Stimulated activated naive CD8-positive, alpha-beta T cell treated with anti-CD3 and anti-CD28 coated beads, Interleukin-15, Interleukin-2, amounts not matched to agents 100 ng/mL and 50 ng/mL, for 24 hours (primary cell): ENCODE results near the gene SLC1A1.

Source experiments
- H3K27ac Mint-ChIP-seq: one replicate; pipeline ENCODE4 v1.8.0; 2021; ENCODE audit warnings: mild to moderate bottlenecking, mixed read lengths
- H3K27me3 Mint-ChIP-seq: one replicate; pipeline ENCODE4 v1.8.0; 2021; ENCODE audit warnings: mixed read lengths
- H3K36me3 Mint-ChIP-seq: one replicate; pipeline ENCODE4 v1.8.0; 2021; ENCODE audit warnings: low read depth, mixed read lengths
- H3K4me1 Mint-ChIP-seq: one replicate; pipeline ENCODE4 v1.8.0; 2021; ENCODE audit warnings: low read depth, mixed read lengths
- H3K4me3 Mint-ChIP-seq: one replicate; pipeline ENCODE4 v1.8.0; 2021; ENCODE audit warnings: mild to moderate bottlenecking, mixed read lengths
- H3K9me3 Mint-ChIP-seq: one replicate; pipeline ENCODE4 v1.8.0; 2021; ENCODE audit warnings: mixed read lengths

The SLC1A1 gene

GRCh38 chr9:4573176-4573575 lies 82.9 kb downstream of the SLC1A1 start:
- H3K27ac Mint-ChIP-seq: no peak overlapping the region
- peaks cover 33% of the 10 kb centered on the region for H3K4me1 Mint-ChIP-seq
- H3K4me3 Mint-ChIP-seq: no peak overlapping the region
- H3K27me3 Mint-ChIP-seq: no peaks in the 10 kb centered on the region
- no peaks in the 10 kb centered on the region for H3K9me3 Mint-ChIP-seq
- H3K36me3 Mint-ChIP-seq: no peaks in the 10 kb centered on the region

GRCh38 chr9:4573634-4574389 lies 83.5 kb downstream of the SLC1A1 start:
- Mint-ChIP-seq H3K27me3 (no peaks in the 10 kb centered on the region), H3K4me3 (no peak overlapping the region), H3K9me3 (no peaks in the 10 kb centered on the region), H3K27ac (no peak overlapping the region), H3K4me1 (peaks cover 33% of the 10 kb centered on the region), H3K36me3 (no peaks in the 10 kb centered on the region)

- Mint-ChIP-seq H3K27me3 (no peaks in the 10 kb centered on the region), H3K27ac (no peak overlapping the region), H3K36me3 (no peaks in the 10 kb centered on the region), H3K4me3 (no peak overlapping the region), H3K9me3 (no peaks in the 10 kb centered on the region), H3K4me1 (peaks cover 33% of the 10 kb centered on the region)
These were observed 84.5 kb downstream of the SLC1A1 start for GRCh38 chr9:4574657-4575243.

GRCh38 chr9:4575997-4576396 lies 85.7 kb downstream of the SLC1A1 start:
- Mint-ChIP-seq H3K4me3 (no peak overlapping the region), H3K9me3 (no peaks in the 10 kb centered on the region), H3K27me3 (no peaks in the 10 kb centered on the region), H3K27ac (no peak overlapping the region), H3K4me1 (peaks cover 33% of the 10 kb centered on the region), H3K36me3 (no peaks in the 10 kb centered on the region)

GRCh38 chr9:4576448-4576847 lies 86.2 kb downstream of the SLC1A1 start:
- Mint-ChIP-seq H3K4me3 (no peak overlapping the region), H3K27me3 (no peaks in the 10 kb centered on the region), H3K27ac (no peak overlapping the region), H3K36me3 (no peaks in the 10 kb centered on the region), H3K9me3 (no peaks in the 10 kb centered on the region), H3K4me1 (peaks cover 33% of the 10 kb centered on the region)

DNA sequence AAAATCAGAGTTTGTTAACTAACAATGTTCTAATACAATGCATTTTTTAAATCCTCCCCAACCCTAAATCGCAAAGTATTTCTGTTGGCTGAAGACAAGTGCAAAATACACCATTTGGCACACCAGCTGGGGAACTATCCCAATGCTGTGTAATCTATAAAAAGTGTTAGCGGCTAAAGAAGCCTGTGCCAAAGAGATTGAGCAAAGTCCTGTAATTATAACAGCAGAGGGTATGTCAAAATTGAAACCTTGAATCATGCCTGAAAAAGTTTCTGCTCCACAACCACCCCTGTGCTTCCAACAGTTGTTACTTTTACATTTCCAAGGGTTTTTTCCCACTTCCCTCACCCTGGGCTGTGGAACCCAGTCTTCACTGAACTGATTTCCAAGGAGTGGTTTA lies 88.7 kb downstream of the SLC1A1 start:
- H3K27ac Mint-ChIP-seq: no peak overlapping the region
- H3K36me3 Mint-ChIP-seq: no peaks in the 10 kb centered on the region
- H3K4me3 Mint-ChIP-seq: no peak overlapping the region
- peaks cover 13% of the 10 kb centered on the region for H3K4me1 Mint-ChIP-seq
- no peaks in the 10 kb centered on the region for H3K9me3 Mint-ChIP-seq
- no peaks in the 10 kb centered on the region for H3K27me3 Mint-ChIP-seq

DNA sequence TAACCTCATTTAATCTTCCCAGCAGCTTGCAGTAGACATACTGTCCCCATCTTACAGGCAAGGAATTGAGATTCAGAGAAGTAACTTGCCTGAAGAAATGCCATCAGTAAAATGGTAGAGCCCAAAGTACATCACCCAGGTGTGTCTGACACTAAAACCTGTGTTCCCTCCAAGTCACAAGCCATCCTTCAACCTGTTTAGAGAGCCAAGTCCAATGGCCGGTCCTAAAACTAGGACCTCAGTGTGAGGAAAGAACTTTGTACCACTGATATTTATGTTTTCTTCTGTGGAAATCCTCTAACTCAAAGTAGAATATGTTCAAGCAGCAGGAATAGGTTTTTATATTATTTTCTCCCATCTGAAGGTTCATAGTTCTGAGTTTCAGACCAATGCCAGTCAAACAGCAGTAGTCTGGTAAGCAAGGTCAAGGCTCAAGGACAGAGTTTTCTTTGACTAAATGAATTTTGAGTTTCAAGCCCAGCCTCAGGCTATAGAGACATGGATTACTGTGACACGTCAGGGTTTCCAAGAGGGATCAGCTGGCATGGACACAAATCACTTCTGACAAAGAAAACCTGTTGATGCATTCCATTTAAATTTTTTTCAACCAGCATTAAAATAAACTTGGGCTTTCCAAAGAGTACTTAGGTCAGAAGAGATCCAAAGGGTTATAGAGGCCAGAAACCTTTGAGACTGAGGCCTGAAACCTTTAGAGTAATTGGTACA lies 90.9 kb downstream of the SLC1A1 start:
- no peaks in the 10 kb centered on the region for H3K36me3 Mint-ChIP-seq
- H3K9me3 Mint-ChIP-seq: no peaks in the 10 kb centered on the region
- H3K4me3 Mint-ChIP-seq: no peak overlapping the region
- no peaks in the 10 kb centered on the region for H3K4me1 Mint-ChIP-seq
- no peaks in the 10 kb centered on the region for H3K27me3 Mint-ChIP-seq
- H3K27ac Mint-ChIP-seq: no peak overlapping the region

- no peaks in the 10 kb centered on the region for H3K27me3 Mint-ChIP-seq
- no peaks in the 10 kb centered on the region for H3K4me1 Mint-ChIP-seq
- H3K9me3 Mint-ChIP-seq: no peaks in the 10 kb centered on the region
- H3K27ac Mint-ChIP-seq: no peak overlapping the region
- no peaks in the 10 kb centered on the region for H3K36me3 Mint-ChIP-seq
- H3K4me3 Mint-ChIP-seq: no peak overlapping the region
These were observed 91.7 kb downstream of the SLC1A1 start for GRCh38 chr9:4581861-4582565.

GRCh38 chr9:4583001-4583400 lies 92.7 kb downstream of the SLC1A1 start:
- Mint-ChIP-seq H3K4me3 (no peak overlapping the region), H3K27me3 (no peaks in the 10 kb centered on the region), H3K9me3 (no peaks in the 10 kb centered on the region), H3K27ac (no peak overlapping the region), H3K36me3 (no peaks in the 10 kb centered on the region), H3K4me1 (no peaks in the 10 kb centered on the region)

GRCh38 chr9:4584636-4585035 lies 94.4 kb downstream of the SLC1A1 start:
- no peaks in the 10 kb centered on the region for H3K27me3 Mint-ChIP-seq
- no peak overlapping the region for H3K4me3 Mint-ChIP-seq
- no peaks in the 10 kb centered on the region for H3K36me3 Mint-ChIP-seq
- no peak overlapping the region for H3K27ac Mint-ChIP-seq
- no peaks in the 10 kb centered on the region for H3K4me1 Mint-ChIP-seq
- H3K9me3 Mint-ChIP-seq: no peaks in the 10 kb centered on the region

DNA sequence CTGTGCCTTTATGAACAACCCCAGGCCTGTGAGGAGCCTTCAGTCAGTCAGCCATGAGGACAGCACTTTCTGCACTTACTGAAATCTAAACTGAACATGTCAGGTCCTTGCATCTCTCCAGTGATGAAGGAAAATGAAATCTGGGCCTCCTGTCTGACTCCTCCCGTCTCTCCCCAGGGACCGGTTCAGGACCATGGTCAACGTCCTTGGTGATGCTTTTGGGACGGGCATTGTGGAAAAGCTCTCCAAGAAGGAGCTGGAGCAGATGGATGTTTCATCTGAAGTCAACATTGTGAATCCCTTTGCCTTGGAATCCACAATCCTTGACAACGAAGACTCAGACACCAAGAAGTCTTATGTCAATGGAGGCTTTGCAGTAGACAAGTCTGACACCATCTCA lies 94.9 kb downstream of the SLC1A1 start:
- H3K4me3 Mint-ChIP-seq: no peak overlapping the region
- H3K4me1 Mint-ChIP-seq: no peaks in the 10 kb centered on the region
- H3K9me3 Mint-ChIP-seq: no peaks in the 10 kb centered on the region
- no peaks in the 10 kb centered on the region for H3K36me3 Mint-ChIP-seq
- no peaks in the 10 kb centered on the region for H3K27me3 Mint-ChIP-seq
- no peak overlapping the region for H3K27ac Mint-ChIP-seq

GRCh38 chr9:4588721-4589120 lies 98.5 kb downstream of the SLC1A1 start:
- no peak overlapping the region for H3K4me3 Mint-ChIP-seq
- H3K9me3 Mint-ChIP-seq: no peaks in the 10 kb centered on the region
- H3K27me3 Mint-ChIP-seq: no peaks in the 10 kb centered on the region
- H3K4me1 Mint-ChIP-seq: no peaks in the 10 kb centered on the region
- no peaks in the 10 kb centered on the region for H3K36me3 Mint-ChIP-seq
- no peak overlapping the region for H3K27ac Mint-ChIP-seq

DNA sequence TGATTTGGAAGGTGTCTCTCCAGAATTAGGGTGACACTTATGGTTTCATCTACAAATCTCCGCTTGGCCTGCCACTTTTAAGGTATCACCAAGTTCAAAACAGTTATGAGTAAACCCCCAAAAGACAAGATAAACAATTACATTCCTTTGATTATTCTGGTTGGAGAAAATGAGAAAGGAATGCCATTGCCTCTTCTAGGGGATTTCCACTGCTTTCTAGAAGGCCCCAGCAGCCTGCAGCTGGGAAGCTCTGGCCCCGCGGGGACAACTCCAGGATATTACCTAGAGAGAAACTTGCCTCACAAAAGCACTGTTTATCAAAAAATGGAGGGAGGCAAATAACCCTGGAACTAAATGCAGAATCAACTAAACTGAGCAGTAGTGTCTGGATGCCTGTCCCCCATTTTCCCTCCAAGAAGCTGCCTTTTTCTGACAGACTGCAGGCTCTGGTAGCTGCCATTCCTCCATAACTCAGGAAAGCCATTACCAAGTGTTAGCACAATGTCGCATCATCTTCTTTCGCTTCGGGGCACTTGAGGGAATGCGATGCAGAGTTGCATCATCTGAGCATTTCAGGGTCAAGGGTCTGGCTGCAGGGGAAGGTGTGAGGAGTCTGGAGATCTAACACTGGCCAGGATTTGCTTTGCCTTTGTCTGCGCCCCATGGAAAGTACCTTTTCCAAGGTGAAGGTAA lies 100.3 kb downstream of the SLC1A1 start:
- peaks cover 6% of the 10 kb centered on the region for H3K4me1 Mint-ChIP-seq
- H3K27me3 Mint-ChIP-seq: no peaks in the 10 kb centered on the region
- no peaks in the 10 kb centered on the region for H3K36me3 Mint-ChIP-seq
- no peak overlapping the region for H3K27ac Mint-ChIP-seq
- H3K4me3 Mint-ChIP-seq: no peak overlapping the region
- H3K9me3 Mint-ChIP-seq: no peaks in the 10 kb centered on the region

- Mint-ChIP-seq H3K4me3 (no peak overlapping the region), H3K27me3 (no peaks in the 10 kb centered on the region), H3K27ac (no peak overlapping the region), H3K4me1 (peaks cover 11% of the 10 kb centered on the region), H3K36me3 (no peaks in the 10 kb centered on the region), H3K9me3 (no peaks in the 10 kb centered on the region)
These were observed 100.8 kb downstream of the SLC1A1 start for GRCh38 chr9:4591123-4591500.
